GM12864 (cell line): ENCODE results near the gene CGB2.

Source experiments
- DNase-seq: peaks from one replicate; pipeline ENCODE4 v3.0.0-alpha.2; 2011; ENCODE audit warnings: low read depth
- H3K4me3 ChIP-seq: 2 replicates; pipeline ENCODE4 v1.5.1; 2011; ENCODE audit warnings: mild to moderate bottlenecking, low read depth, low read length, control low read depth
- CTCF ChIP-seq: IDR thresholded peaks from 2 replicates; pipeline ENCODE4 v1.5.1; 2011; ENCODE audit warnings: low read depth, mild to moderate bottlenecking, moderate library complexity, low read length, control low read depth, inconsistent platforms; ENCODE audit errors: missing control alignments

CGB2 gene

GRCh38 chr19:48994035-48994386, 37.7 kb upstream of the CGB2 start:
- TF ChIP-seq CTCF, result no peak
- no peak for DNase-seq
- peak overlapping the region; percentile 98 for H3K4me3 ChIP-seq

DNA sequence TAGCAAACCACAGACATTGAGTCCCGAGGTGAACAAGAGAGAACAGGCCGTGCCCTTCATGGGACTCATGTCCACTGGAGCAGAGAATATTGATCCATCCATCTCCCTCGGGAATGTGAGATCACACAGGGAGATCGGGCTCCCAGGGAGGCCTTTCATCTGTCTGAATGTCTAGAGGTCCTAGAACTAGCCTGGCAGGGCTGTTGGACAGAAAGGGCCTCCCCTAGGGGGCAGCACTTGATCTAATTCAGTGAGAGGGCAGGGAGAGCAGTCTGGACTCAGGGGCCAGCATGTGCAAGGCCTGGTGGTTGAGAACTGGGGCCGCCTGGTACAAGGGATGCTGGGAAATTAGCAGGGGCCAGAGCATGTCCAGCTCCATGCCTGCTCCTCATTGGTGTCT, 33.7 kb upstream of the CGB2 start:
- H3K4me3 ChIP-seq, result no peak overlapping the region
- peak; percentile 64 for TF ChIP-seq CTCF
- no peak for DNase-seq

DNA sequence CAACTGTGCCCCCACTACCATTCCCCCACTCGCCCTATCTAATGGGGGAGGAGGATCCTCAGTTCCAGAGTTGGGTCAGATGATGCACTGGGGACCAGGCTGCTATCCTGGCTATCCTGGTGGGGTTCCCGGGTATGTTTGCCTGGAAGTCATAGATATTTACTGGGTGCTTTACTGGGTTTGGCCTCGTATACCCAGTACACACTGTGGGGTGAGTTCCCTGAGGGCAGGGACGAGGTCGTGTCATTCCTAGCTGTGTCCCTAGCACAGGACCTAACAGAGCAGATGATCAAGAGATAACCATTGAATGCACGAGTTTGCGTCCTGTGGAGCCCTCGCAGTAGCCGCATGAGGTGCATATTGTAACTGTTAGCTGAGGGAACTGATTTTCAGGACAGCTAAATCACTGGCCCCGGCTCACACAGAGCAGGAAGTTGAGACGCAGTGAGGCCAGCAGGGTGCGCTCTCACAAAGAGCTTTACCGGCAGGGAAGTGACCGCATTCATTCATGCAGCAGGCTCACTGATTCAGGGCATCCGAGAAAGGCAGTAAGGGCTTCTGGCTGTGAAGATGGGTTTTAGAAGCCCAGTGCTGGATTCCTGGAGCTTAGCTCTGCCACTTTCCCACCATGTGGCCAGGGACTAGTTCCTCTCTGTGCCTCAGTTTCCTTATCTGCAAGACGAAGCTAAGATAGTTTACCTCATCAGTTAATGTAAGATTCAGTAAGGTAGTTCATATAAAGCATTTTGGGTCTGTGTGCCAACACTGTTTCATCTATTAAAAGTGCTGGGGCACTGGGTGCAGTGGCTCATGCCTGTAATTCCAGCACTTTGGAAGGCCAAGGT, 32.0 kb upstream of the CGB2 start:
- TF ChIP-seq CTCF, result peak; percentile 91
- no peak for DNase-seq
- H3K4me3 ChIP-seq, result no peak overlapping the region

DNA sequence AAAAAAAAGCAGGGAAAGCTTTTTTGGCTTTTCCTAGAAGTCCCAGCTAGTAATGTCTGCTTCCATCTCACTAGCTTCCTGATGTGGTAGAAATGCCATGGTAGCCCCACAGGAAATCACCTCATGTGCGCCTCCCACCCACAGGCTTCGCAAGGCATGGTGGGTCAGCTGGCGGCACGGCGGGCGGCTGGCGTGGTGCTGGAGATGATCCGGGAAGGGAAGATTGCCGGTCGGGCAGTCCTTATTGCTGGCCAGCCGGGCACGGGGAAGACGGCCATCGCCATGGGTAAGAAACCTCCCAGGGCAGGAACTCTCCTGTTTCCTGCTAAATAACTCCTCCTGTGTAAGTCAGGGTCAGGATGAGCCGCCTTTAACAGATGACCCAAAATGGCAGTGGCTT, 27.6 kb upstream of the CGB2 start:
- H3K4me3 ChIP-seq, result no peak overlapping the region
- no peak for DNase-seq
- TF ChIP-seq CTCF, result no peak

DNA sequence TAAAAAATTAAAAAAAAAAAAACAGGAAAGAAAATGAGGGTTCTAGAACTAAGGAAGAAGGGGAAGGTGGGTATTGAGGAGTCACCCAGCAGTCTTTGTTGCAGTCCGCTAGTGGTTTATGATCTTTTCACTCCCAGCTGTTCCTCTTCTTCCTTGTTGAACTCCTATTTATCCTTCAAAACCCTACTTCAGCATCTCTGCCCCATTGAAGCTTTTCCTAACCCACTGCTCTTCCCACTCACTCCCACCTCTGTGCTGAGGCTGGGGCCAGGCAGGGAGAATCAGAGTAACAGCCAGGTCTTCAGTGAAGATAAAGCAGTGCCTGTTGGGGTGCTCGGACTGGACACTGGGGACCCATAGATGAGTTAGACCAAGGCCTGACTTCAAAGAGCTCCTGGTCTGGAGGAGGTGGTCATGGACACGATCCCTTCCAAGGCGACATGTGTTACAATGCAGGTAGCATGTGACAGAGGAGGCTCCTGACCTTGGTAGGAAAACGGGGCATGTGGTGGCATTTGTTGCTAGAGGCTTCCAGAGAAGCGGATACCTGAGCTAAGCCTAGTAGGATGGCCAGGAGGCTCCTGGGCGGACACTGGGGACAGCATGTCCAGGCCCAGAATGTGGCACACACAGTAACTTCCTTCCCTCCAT, 26.6 kb upstream of the CGB2 start:
- no peak for TF ChIP-seq CTCF
- DNase-seq, result no peak
- H3K4me3 ChIP-seq, result no peak overlapping the region

- TF ChIP-seq CTCF, result no peak
- H3K4me3 ChIP-seq, result no peak overlapping the region
- no peak for DNase-seq
Observed at GRCh38 chr19:49006905-49007304, 24.8 kb upstream of the CGB2 start.
